ENCODE results near the gene F2RL2. TPM values are rescaled to one million over a fixed set of nuclear protein-coding genes. Genes with fewer than 3 reads are reported as not detected.

The F2RL2 gene, protein sequence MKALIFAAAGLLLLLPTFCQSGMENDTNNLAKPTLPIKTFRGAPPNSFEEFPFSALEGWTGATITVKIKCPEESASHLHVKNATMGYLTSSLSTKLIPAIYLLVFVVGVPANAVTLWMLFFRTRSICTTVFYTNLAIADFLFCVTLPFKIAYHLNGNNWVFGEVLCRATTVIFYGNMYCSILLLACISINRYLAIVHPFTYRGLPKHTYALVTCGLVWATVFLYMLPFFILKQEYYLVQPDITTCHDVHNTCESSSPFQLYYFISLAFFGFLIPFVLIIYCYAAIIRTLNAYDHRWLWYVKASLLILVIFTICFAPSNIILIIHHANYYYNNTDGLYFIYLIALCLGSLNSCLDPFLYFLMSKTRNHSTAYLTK
- total RNA-seq = not detected

DNA sequence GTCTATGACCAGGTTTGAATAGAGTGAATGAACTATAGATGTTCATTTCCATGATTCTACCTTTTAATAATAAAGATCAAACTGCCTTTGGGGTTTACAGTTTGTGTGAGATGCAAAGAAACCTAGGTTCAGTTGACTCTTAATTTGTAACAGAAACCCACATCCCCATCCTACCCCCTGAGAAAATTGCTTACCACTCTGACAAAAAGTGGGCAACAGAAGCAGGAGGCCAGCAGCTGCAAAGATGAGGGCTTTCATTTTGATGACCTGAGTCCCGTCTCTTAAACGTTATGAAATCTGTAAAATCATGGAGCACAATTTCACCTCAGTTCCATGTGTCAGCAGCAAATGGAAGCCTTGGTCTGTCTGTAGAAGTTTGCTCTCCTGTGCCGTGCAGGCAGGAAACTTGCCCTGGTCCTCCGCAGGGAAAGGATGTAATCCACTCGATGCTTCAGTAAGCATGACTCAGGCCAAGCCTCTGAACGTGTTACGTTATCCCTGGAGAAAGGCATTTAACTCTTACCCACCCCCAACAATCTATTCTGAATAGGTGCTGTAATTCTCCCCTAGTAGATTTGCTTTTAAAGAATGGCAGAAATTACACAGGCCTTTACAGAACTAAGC, at the start of gene F2RL2:
Gene F2RL2, minus strand, starts transcription at position 431 of the 624 bp plus-strand sequence. Its CDS starts 173 bp downstream, at position 258.
- no peaks in the 10 kb centered on the region for H3K9me3 Mint-ChIP-seq
- H3K4me3 Mint-ChIP-seq = no peak within 1 kb of the TSS
- intact Hi-C loops (cut with micrococcal nuclease) = no loop called here
- no peak within 1 kb of the TSS for H3K27ac Mint-ChIP-seq
- ChIA-PET POLR2A (no interaction called here), CTCF (no interaction called here)
- H3K4me1 Mint-ChIP-seq (ENCODE audit: low read depth) = peaks cover 20% of the 10 kb centered on the region
- no peak for DNase-seq
- no peaks in the 10 kb centered on the region for H3K27me3 Mint-ChIP-seq
- peaks cover 23% of the 10 kb centered on the region for H3K36me3 Mint-ChIP-seq

GRCh38 chr5:76672242-76672641, 49.0 kb upstream of the F2RL2 start:
- Mint-ChIP-seq H3K9me3 (no peaks in the 10 kb centered on the region), H3K27ac (no peak overlapping the region), H3K27me3 (no peaks in the 10 kb centered on the region), H3K36me3 (peaks cover 62% of the 10 kb centered on the region), H3K4me1 (ENCODE audit: low read depth) (no peaks in the 10 kb centered on the region), H3K4me3 (no peak overlapping the region)
- DNase-seq = no peak
- ChIA-PET POLR2A (no interaction called here), CTCF (no interaction called here)
- intact Hi-C loops (cut with micrococcal nuclease) = no loop called here

DNA sequence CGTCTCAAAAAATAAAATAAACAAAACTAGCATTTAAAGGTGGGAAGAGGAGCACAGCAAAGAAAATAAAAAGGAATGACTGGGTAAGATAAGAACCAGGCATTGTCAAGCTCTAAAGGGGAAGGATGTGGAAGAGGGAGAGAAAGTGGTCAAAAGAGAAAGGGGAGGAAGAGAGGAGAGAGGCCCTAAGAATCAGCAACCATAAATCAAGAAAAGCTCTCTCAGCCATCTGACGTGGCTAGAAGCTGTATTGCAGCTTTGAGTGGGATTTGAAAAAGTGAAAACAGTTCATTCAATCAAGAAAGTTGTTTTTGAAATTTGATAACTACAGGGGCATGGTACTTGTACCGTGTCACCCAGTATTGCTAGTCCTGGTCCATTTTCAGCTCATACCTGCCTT, 47.3 kb upstream of the F2RL2 start:
- Mint-ChIP-seq H3K4me3 (no peak overlapping the region), H3K4me1 (ENCODE audit: low read depth) (no peaks in the 10 kb centered on the region), H3K36me3 (peaks cover 53% of the 10 kb centered on the region), H3K27me3 (no peaks in the 10 kb centered on the region), H3K27ac (no peak overlapping the region), H3K9me3 (no peaks in the 10 kb centered on the region)
- no peak for DNase-seq
- POLR2A ChIA-PET = no interaction called here
- CTCF ChIA-PET = interaction anchor here (1.0 kb wide), 1 partner anchor 30 kb away, joined by 3 read pairs; no protein-coding TSS in a partner anchor
- intact Hi-C loops (cut with micrococcal nuclease) = no loop called here

GRCh38 chr5:76669245-76669644, 46.0 kb upstream of the F2RL2 start:
- Mint-ChIP-seq H3K36me3 (peaks cover 54% of the 10 kb centered on the region), H3K27ac (no peak overlapping the region), H3K27me3 (no peaks in the 10 kb centered on the region), H3K4me1 (ENCODE audit: low read depth) (no peaks in the 10 kb centered on the region), H3K9me3 (no peaks in the 10 kb centered on the region), H3K4me3 (no peak overlapping the region)
- intact Hi-C loops (cut with micrococcal nuclease) = no loop called here
- ChIA-PET CTCF (interaction anchor here (2.8 kb wide), 1 partner anchor 106 kb away, joined by 18 read pairs; no protein-coding TSS in a partner anchor), POLR2A (no interaction called here)
- no peak for DNase-seq

- Mint-ChIP-seq H3K27me3 (no peaks in the 10 kb centered on the region), H3K27ac (no peak overlapping the region), H3K36me3 (peaks cover 49% of the 10 kb centered on the region), H3K4me1 (ENCODE audit: low read depth) (no peaks in the 10 kb centered on the region), H3K4me3 (no peak overlapping the region), H3K9me3 (no peaks in the 10 kb centered on the region)
- POLR2A ChIA-PET = no interaction called here
- DNase-seq = no peak
- CTCF ChIA-PET = interaction anchor here (2.8 kb wide), 1 partner anchor 107 kb away, joined by 18 read pairs; no protein-coding TSS in a partner anchor
- intact Hi-C loops (cut with micrococcal nuclease) = no loop called here
Observed at GRCh38 chr5:76667495-76667894, 44.3 kb upstream of the F2RL2 start.

GRCh38 chr5:76664079-76664478, 40.9 kb upstream of the F2RL2 start:
- no peaks in the 10 kb centered on the region for H3K4me1 Mint-ChIP-seq (ENCODE audit: low read depth)
- no peak overlapping the region for H3K27ac Mint-ChIP-seq
- POLR2A ChIA-PET = no interaction called here
- no peaks in the 10 kb centered on the region for H3K27me3 Mint-ChIP-seq
- H3K9me3 Mint-ChIP-seq = no peaks in the 10 kb centered on the region
- DNase-seq = no peak
- CTCF ChIA-PET = no interaction called here
- intact Hi-C loops (cut with micrococcal nuclease) = no loop called here
- H3K4me3 Mint-ChIP-seq = no peak overlapping the region
- peaks cover 38% of the 10 kb centered on the region for H3K36me3 Mint-ChIP-seq

DNA sequence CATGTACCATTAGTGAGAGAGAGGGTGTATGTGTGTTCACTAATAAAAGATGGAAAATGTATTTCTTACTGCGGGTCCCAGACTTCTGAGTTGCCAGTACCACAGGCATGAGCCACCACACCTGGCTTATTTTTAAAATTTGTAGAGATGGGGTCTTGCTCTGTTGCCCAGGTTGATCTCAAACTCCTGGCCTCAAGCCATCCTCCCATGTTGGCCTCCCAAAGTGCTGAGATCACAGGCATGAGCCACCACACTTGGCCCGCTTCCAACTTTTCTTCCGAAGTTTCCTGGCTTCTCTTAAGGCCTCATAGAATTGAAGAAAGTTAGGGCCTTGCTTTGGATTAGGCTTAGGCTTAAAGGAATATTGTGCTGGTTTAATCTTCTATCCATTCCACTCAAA, 40.4 kb upstream of the F2RL2 start:
- no peaks in the 10 kb centered on the region for H3K27me3 Mint-ChIP-seq

GRCh38 chr5:76662521-76662920, 39.3 kb upstream of the F2RL2 start:
- POLR2A ChIA-PET = no interaction called here
- CTCF ChIA-PET = no interaction called here
- no peak overlapping the region for H3K4me3 Mint-ChIP-seq
- intact Hi-C loops (cut with micrococcal nuclease) = no loop called here
- H3K4me1 Mint-ChIP-seq (ENCODE audit: low read depth) = no peaks in the 10 kb centered on the region
- H3K9me3 Mint-ChIP-seq = no peaks in the 10 kb centered on the region
- H3K36me3 Mint-ChIP-seq = peaks cover 41% of the 10 kb centered on the region
- no peak for DNase-seq
- H3K27me3 Mint-ChIP-seq = no peaks in the 10 kb centered on the region
- no peak overlapping the region for H3K27ac Mint-ChIP-seq

More for the DNA sequence above, 40.4 kb upstream of the F2RL2 start:
- ChIA-PET CTCF (no interaction called here), POLR2A (no interaction called here)
- DNase-seq = no peak
- Mint-ChIP-seq H3K4me3 (no peak overlapping the region), H3K27ac (no peak overlapping the region), H3K36me3 (peaks cover 38% of the 10 kb centered on the region), H3K4me1 (ENCODE audit: low read depth) (no peaks in the 10 kb centered on the region), H3K9me3 (no peaks in the 10 kb centered on the region)
- intact Hi-C loops (cut with micrococcal nuclease) = no loop called here

DNA sequence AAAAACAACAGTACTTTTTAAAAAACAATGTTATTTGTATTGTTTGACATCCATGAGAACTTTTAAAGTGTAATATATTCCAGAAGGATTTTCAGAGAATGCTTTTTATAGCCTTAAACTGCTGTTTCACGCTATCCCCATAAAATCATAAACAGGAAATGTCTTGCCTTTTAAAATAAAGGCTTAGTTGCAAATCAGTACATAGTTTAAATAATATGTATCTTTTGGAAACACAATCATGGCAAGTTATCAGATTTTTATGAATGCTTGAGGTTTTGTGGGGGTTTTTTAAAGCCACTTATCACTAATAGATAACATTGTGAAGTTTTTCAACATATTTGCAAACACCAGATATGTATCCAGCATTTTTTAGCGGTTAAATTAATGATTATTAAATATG, 37.2 kb upstream of the F2RL2 start:
- Mint-ChIP-seq H3K9me3 (no peaks in the 10 kb centered on the region), H3K4me1 (ENCODE audit: low read depth) (no peaks in the 10 kb centered on the region), H3K27ac (no peak overlapping the region), H3K4me3 (no peak overlapping the region), H3K36me3 (peaks cover 39% of the 10 kb centered on the region), H3K27me3 (no peaks in the 10 kb centered on the region)
- intact Hi-C loops (cut with micrococcal nuclease) = no loop called here
- CTCF ChIA-PET = no interaction called here
- no peak for DNase-seq
- POLR2A ChIA-PET = no interaction called here

DNA sequence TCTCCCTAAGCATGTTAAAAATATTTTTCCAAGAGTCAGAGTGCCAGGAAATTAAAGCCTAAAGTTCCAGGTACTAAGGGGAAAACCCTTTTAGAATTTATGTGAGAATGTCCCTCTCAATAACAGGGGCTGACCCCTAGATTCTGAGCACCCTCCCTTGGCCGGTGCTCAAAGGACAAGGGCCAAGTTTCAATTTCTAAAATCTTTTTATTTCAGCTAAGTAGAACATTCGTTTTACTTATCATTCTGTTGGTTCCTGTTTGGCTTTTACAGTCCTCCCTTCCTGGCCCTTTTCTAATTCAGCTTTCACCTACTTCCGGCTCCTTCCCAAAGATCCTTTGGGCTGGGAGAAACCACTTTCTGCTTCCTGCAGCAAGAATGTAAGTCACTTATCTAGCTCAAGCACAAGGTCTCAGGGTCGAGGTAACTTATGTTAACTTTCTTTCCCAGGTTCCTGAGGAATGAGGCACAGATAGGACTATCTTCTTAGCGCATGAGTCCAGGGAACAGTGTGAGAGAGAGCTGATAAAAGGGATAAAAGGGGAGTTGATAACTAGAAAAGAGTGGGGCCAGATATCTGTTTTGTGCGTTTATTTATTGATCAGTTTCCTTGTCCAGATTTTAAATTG, 34.6 kb upstream of the F2RL2 start:
- POLR2A ChIA-PET = no interaction called here
- no peak for DNase-seq
- Mint-ChIP-seq H3K4me1 (ENCODE audit: low read depth) (peaks cover 4% of the 10 kb centered on the region), H3K27me3 (no peaks in the 10 kb centered on the region), H3K27ac (no peak overlapping the region), H3K9me3 (no peaks in the 10 kb centered on the region), H3K36me3 (peaks cover 38% of the 10 kb centered on the region), H3K4me3 (no peak overlapping the region)
- CTCF ChIA-PET = interaction anchor here (1.7 kb wide), 1 partner anchor 117 kb away, joined by 4 read pairs; no protein-coding TSS in a partner anchor
- intact Hi-C loops (cut with micrococcal nuclease) = no loop called here

- POLR2A ChIA-PET = no interaction called here
- no peak overlapping the region for H3K4me3 Mint-ChIP-seq
- H3K36me3 Mint-ChIP-seq = peaks cover 39% of the 10 kb centered on the region
- no peak overlapping the region for H3K27ac Mint-ChIP-seq
- H3K27me3 Mint-ChIP-seq = no peaks in the 10 kb centered on the region
- intact Hi-C loops (cut with micrococcal nuclease) = no loop called here
- H3K4me1 Mint-ChIP-seq (ENCODE audit: low read depth) = peaks cover 5% of the 10 kb centered on the region
- CTCF ChIA-PET = interaction anchor here (1.7 kb wide), 1 partner anchor 117 kb away, joined by 4 read pairs; no protein-coding TSS in a partner anchor
- no peak for DNase-seq
- no peaks in the 10 kb centered on the region for H3K9me3 Mint-ChIP-seq
Observed at GRCh38 chr5:76657091-76657490, 33.9 kb upstream of the F2RL2 start.

DNA sequence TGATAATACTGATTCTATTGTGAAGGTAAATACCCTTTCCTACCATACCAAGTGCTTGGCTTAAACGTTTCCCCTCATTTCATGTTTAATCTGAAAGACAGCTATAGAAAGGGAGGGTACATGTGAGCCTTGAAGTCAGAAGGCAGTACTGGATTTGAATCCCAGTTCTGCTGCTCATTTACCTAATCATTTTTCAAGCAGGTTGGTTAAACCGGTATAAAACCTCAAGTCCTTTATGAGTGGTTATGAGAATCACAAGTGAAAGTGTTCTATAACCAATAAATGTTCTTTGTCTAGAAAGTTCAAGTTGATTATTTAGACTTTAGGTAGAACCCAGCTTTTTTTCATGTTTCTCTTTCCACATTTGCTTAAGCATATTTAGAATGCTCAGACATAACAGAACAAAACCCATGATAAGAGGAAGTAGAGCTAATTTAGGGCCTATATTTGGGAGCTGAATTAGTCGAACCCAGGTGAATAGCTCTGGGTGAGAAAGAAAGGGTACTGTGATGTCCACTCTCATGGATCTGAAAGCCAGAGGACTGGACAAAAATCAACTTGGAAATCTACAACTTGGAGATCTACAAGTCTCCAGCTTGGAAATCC, 29.7 kb upstream of the F2RL2 start:
- no peak overlapping the region for H3K27ac Mint-ChIP-seq
- peaks cover 5% of the 10 kb centered on the region for H3K4me1 Mint-ChIP-seq (ENCODE audit: low read depth)
- DNase-seq = no peak
- peaks cover 44% of the 10 kb centered on the region for H3K36me3 Mint-ChIP-seq
- ChIA-PET POLR2A (interaction anchor here (1.1 kb wide), 1 partner anchor 87 kb away, joined by 3 read pairs; no protein-coding TSS in a partner anchor), CTCF (interaction anchor here (0.8 to 3.3 kb wide), 2 partner anchors 11 to 122 kb away, joined by 3 to 11 read pairs; no protein-coding TSS in a partner anchor)
- no peaks in the 10 kb centered on the region for H3K27me3 Mint-ChIP-seq
- H3K9me3 Mint-ChIP-seq = peaks cover 14% of the 10 kb centered on the region
- H3K4me3 Mint-ChIP-seq = no peak overlapping the region
- intact Hi-C loops (cut with micrococcal nuclease) = no loop called here

Data from activated CD4-positive, alpha-beta memory T cell treated with anti-CD3 and anti-CD28 coated beads for 36 hours (primary cell).